Mucosa of descending colon (tissue), 3 donors: ENCODE measurements around the gene OPN1MW3. TPM values are rescaled to one million over a fixed set of nuclear protein-coding genes. Genes with fewer than 3 reads are reported as not detected.

Experiments
- ATAC-seq: fragments of 200-7000 bp; cut with Tn5 transposase; one replicate; pipeline ENCODE4 v1.9.1; 2020; ENCODE audit warnings: mild to moderate bottlenecking, moderate library complexity
- DNase-seq, 3 donors: peaks; one replicate each; pipeline ENCODE4 v3.0.0-alpha.2; 2020
- H3K36me3 ChIP-seq: fragments of 200-600 bp; one replicate; pipeline ENCODE4 v1.8.0; 2021; ENCODE audit warnings: low read depth, mild to moderate bottlenecking
- H3K4me1 ChIP-seq: fragments of 200-600 bp; one replicate; pipeline ENCODE4 v1.8.0; 2021; ENCODE audit warnings: low read depth, mild to moderate bottlenecking
- H3K4me3 ChIP-seq: fragments of 200-600 bp; one replicate; pipeline ENCODE4 v1.8.0; 2021; ENCODE audit warnings: mild to moderate bottlenecking
- H3K9me3 ChIP-seq: fragments of 200-600 bp; one replicate; pipeline ENCODE4 v1.8.0; 2021; ENCODE audit warnings: mild to moderate bottlenecking
- CTCF ChIP-seq: fragments of 200-600 bp; IDR thresholded peaks from one replicate; pipeline ENCODE4 v1.8.0; 2022; ENCODE audit warnings: antibody characterized with exemption, mild to moderate bottlenecking
- intact Hi-C, 2 donors: fragments of 100-400 bp; cut with DNase I in 1 of 2; cut with micrococcal nuclease in 1 of 2; formaldehyde crosslinking; loops; one replicate each; pipeline versions ENCODE4 v1.11.0 to v1.11.1; 2022; cut with DNase I, micrococcal nuclease
- total RNA-seq, 3 donors: library from RNA; stranded (reverse); fragmentation: NEBNext Ultra II Directional in 2 of 3; extraction: Animal tissue kit (Norgen Biotek cat#: 25700) in 2 of 3; gene quantifications; one replicate each; pipeline versions ENCODE4 v1.2.1 to v1.2.4, GENCODE V29; 2021 to 2023
- donor health status: DM: no; HTN: no; CAD: no; lungs with moderate emphysema.
- donor health status: DM: no; HTN: no; CAD: no.
- donor health status: DM: no; HTN: yes; CAD: no.

The OPN1MW3 gene
- total RNA-seq, 3 donors from 2014 or later, result not detected

- no peaks in the 10 kb centered on the region for H3K36me3 ChIP-seq
- no peaks in the 10 kb centered on the region for H3K4me1 ChIP-seq
- ATAC-seq (no peak), DNase-seq (no peak)
- intact Hi-C loops, result no loop called here
- H3K9me3 ChIP-seq, result no peaks in the 10 kb centered on the region
- TF ChIP-seq CTCF, result no peak
- H3K4me3 ChIP-seq, result no peak overlapping the region
Observed at GRCh38 chrX:154313147-154313546, 55.8 kb downstream of the OPN1MW3 start.

GRCh38 chrX:154315416-154315815 is 58.0 kb downstream of the OPN1MW3 start:
- ATAC-seq, result no peak
- intact Hi-C loops, result no loop called here
- DNase-seq, result no peak
- H3K4me1 ChIP-seq, result no peaks in the 10 kb centered on the region
- no peak overlapping the region for H3K4me3 ChIP-seq
- no peaks in the 10 kb centered on the region for H3K36me3 ChIP-seq
- no peaks in the 10 kb centered on the region for H3K9me3 ChIP-seq
- TF ChIP-seq CTCF, result no peak

- intact Hi-C loops, result no loop called here
- Histone ChIP-seq H3K4me3 (no peak overlapping the region), H3K4me1 (no peaks in the 10 kb centered on the region), H3K9me3 (no peaks in the 10 kb centered on the region), H3K36me3 (no peaks in the 10 kb centered on the region)
- DNase-seq (peak in 1 of 3 donors; percentile 25), ATAC-seq (peak; percentile 26)
- TF ChIP-seq CTCF, result no peak
Observed at GRCh38 chrX:154317391-154317995, 60.1 kb downstream of the OPN1MW3 start.

GRCh38 chrX:154320406-154320805 is 63.0 kb downstream of the OPN1MW3 start:
- intact Hi-C loops, result no loop called here
- Histone ChIP-seq H3K9me3 (no peaks in the 10 kb centered on the region), H3K4me1 (no peaks in the 10 kb centered on the region), H3K36me3 (no peaks in the 10 kb centered on the region), H3K4me3 (no peak overlapping the region)
- TF ChIP-seq CTCF, result no peak
- DNase-seq (no peak), ATAC-seq (no peak)

Other genes with a start within 250 kb of the OPN1MW3 start
- gene IRAK1, start 237.7 kb upstream of the OPN1MW3 start, total RNA-seq, result 10 to 100 TPM; 66.5 to 96.0 (median 85.2) TPM
- 10 to 100 TPM; 33.5 to 55.6 (median 35.6) TPM for gene MECP2, start 159.9 kb upstream of the OPN1MW3 start, total RNA-seq
- gene OPN1LW, start 113.3 kb upstream of the OPN1MW3 start, total RNA-seq, result not detected
- gene OPN1MW, start 75.0 kb upstream of the OPN1MW3 start, total RNA-seq, result not detected
- not detected for gene OPN1MW2, start 37.8 kb upstream of the OPN1MW3 start, total RNA-seq
- not detected for gene TEX28, start 37.5 kb downstream of the OPN1MW3 start, total RNA-seq
- gene TKTL1, start 38.2 kb downstream of the OPN1MW3 start, total RNA-seq, result not detected
- 1,000 to 10,000 TPM in 1 of 3 donors, 100 to 1,000 TPM in 2; 164 to 4,590 (median 513) TPM for gene FLNA, start 117.1 kb downstream of the OPN1MW3 start, total RNA-seq
- gene EMD, start 121.7 kb downstream of the OPN1MW3 start, total RNA-seq, result 10 to 100 TPM; 32.3 to 73.0 (median 41.0) TPM
- 1,000 to 10,000 TPM; 2,179 to 2,606 (median 2,424) TPM for gene RPL10, start 140.8 kb downstream of the OPN1MW3 start, total RNA-seq
- 10 to 100 TPM; 18.1 to 30.8 (median 25.6) TPM for gene DNASE1L1, start 151.7 kb downstream of the OPN1MW3 start, total RNA-seq
- gene TAFAZZIN, start 154.0 kb downstream of the OPN1MW3 start, total RNA-seq, result 10 to 100 TPM; 38.2 to 44.7 (median 43.2) TPM
- gene ATP6AP1, start 171.1 kb downstream of the OPN1MW3 start, total RNA-seq, result 10 to 100 TPM; 78.1 to 95.8 (median 95.2) TPM
- 100 to 1,000 TPM in 1 of 3 donors, 10 to 100 TPM in 2; 67.1 to 117 (median 68.1) TPM for gene GDI1, start 179.6 kb downstream of the OPN1MW3 start, total RNA-seq
- 10 to 100 TPM; 46.2 to 65.1 (median 50.5) TPM for gene FAM50A, start 186.6 kb downstream of the OPN1MW3 start, total RNA-seq
- 10 to 100 TPM; 24.8 to 66.1 (median 51.7) TPM for gene PLXNA3, start 200.7 kb downstream of the OPN1MW3 start, total RNA-seq
- gene LAGE3, start 221.7 kb downstream of the OPN1MW3 start, total RNA-seq, result 10 to 100 TPM; 10.7 to 18.5 (median 13.9) TPM
- gene UBL4A, start 229.0 kb downstream of the OPN1MW3 start, total RNA-seq, result 10 to 100 TPM; 29.2 to 41.6 (median 32.3) TPM
- gene SLC10A3, start 233.0 kb downstream of the OPN1MW3 start, total RNA-seq, result 10 to 100 TPM; 26.2 to 30.6 (median 28.0) TPM